Subcutaneous adipose tissue (tissue), 4 donors: ENCODE results near the gene CKS1B. TPM values are rescaled to one million over a fixed set of nuclear protein-coding genes. Genes with fewer than 3 reads are reported as not detected.

Experiments used
- CTCF ChIP-seq: fragments of 450-650 bp; IDR thresholded peaks from one replicate; pipeline ENCODE4 v1.5.1; 2016; ENCODE audit warnings: low read depth, mild to moderate bottlenecking, control low read depth, antibody characterized with exemption, moderate library complexity
- total RNA-seq, 4 donors: library from RNA; depleted of rRNA; stranded (reverse); fragments of >200 nt; gene quantifications; one replicate each; pipeline ENCODE4 v1.1.0, GENCODE V29; 2016

The CKS1B gene
- total RNA-seq, 4 donors from 2014 or later = 40.3 to 77.4 (median 51.2) TPM

GRCh38 chr1:154936555-154937084, 37.9 kb upstream of the CKS1B start, which contains the start of gene PMVK:
Gene PMVK, minus strand, starts transcription at chr1:154936719. Its CDS starts 34 bp downstream, at chr1:154936685.
- TF ChIP-seq CTCF = no peak

GRCh38 chr1:154937085-154937987, 37.1 kb upstream of the CKS1B start:
- no peak for TF ChIP-seq CTCF

- TF ChIP-seq CTCF = no peak
These were observed 36.5 kb upstream of the CKS1B start for GRCh38 chr1:154937988-154938386.

- TF ChIP-seq CTCF = no peak
These were observed 35.7 kb upstream of the CKS1B start for GRCh38 chr1:154938604-154939399.

- TF ChIP-seq CTCF = no peak
These were observed 34.3 kb upstream of the CKS1B start for GRCh38 chr1:154940213-154940560.

- no peak for TF ChIP-seq CTCF
These were observed 33.8 kb upstream of the CKS1B start for GRCh38 chr1:154940651-154941194.
